Skeletal muscle tissue (tissue), 4 donors: ENCODE results near the gene LSR. TPM values are rescaled to one million over a fixed set of nuclear protein-coding genes. Genes with fewer than 3 reads are reported as not detected.

Source experiments
- H3K27ac ChIP-seq: one replicate; pipeline ENCODE4 v1.7.0; 2013; ENCODE audit warnings: mild to moderate bottlenecking, low read depth, low read length, inconsistent platforms
- H3K27me3 ChIP-seq, 3 donors: one replicate each; pipeline ENCODE4 v1.7.0; 2013; ENCODE audit warnings: low read length in 3 of 3; ENCODE audit not compliant: control insufficient read depth in 3 of 3, insufficient read depth in 3 of 3
- H3K36me3 ChIP-seq, 3 donors: one replicate each; pipeline ENCODE4 v1.7.0; 2013; ENCODE audit warnings: low read length in 3 of 3; ENCODE audit not compliant: control insufficient read depth in 3 of 3, insufficient read depth in 3 of 3
- H3K4me1 ChIP-seq, 3 donors: one replicate each; pipeline ENCODE4 v1.7.0; 2013; ENCODE audit warnings: low read length in 3 of 3, mild to moderate bottlenecking in 3 of 3; ENCODE audit not compliant: control insufficient read depth in 3 of 3, insufficient read depth in 3 of 3
- H3K4me3 ChIP-seq, 3 donors: one replicate each; pipeline ENCODE4 v1.7.0; 2013; ENCODE audit warnings: low read length in 3 of 3
- H3K9ac ChIP-seq, 3 donors: one replicate each; pipeline ENCODE4 v1.7.0; 2013; ENCODE audit warnings: low read length in 3 of 3, mild to moderate bottlenecking in 3 of 3, moderate library complexity in 2 of 3, low read depth in 1 of 3
- H3K9me3 ChIP-seq, 3 donors: one replicate each; pipeline ENCODE4 v1.7.0; 2013; ENCODE audit warnings: low read length in 3 of 3; ENCODE audit not compliant: control insufficient read depth in 3 of 3
- total RNA-seq: library from RNA; depleted of rRNA; stranded (reverse); fragments of >200 nt; gene quantifications from one replicate; pipeline ENCODE4 v1.2.3, GENCODE V29; 2014
- donor health status: Osteomylitis.

Gene LSR
- total RNA-seq, 1 donor from 2014 or later, result 0.52 TPM

DNA sequence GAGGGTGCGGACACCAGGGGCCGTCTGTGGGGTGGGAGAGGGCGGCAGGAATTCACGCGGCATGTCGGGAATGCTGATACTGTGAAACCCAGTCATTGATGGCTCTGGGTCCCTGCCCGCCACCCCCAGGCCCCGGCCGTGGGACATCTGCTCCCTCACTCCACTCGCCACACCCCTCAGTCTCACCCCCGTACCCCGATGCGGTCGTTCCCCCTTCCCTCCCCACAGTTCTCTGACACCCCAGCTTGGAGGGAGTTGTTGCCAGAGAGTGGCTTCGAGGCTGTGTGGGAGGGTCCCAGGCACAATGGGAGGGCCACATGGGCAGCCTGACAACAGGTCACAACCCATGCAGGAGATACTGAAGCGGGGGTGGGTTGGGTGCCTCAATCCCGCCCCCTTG, 45.0 kb downstream of the LSR start:
- Histone ChIP-seq H3K4me1 (no peaks in the 10 kb centered on the region), H3K27me3 (peaks cover 49 to 57% (median 52%) of the 10 kb centered on the region in 3 donors), H3K27ac (no peak overlapping the region), H3K9me3 (no peaks in the 10 kb centered on the region), H3K36me3 (no peaks in the 10 kb centered on the region), H3K4me3 (no peak overlapping the region), H3K9ac (no peak overlapping the region)

GRCh38 chr19:35294328-35294727, 45.5 kb downstream of the LSR start:
- no peaks in the 10 kb centered on the region for H3K4me1 ChIP-seq
- no peaks in the 10 kb centered on the region for H3K9me3 ChIP-seq
- H3K36me3 ChIP-seq, result no peaks in the 10 kb centered on the region
- peaks cover 52 to 61% (median 53%) of the 10 kb centered on the region in 3 donors for H3K27me3 ChIP-seq
- no peak overlapping the region for H3K4me3 ChIP-seq
- no peak overlapping the region for H3K9ac ChIP-seq
- no peak overlapping the region for H3K27ac ChIP-seq

DNA sequence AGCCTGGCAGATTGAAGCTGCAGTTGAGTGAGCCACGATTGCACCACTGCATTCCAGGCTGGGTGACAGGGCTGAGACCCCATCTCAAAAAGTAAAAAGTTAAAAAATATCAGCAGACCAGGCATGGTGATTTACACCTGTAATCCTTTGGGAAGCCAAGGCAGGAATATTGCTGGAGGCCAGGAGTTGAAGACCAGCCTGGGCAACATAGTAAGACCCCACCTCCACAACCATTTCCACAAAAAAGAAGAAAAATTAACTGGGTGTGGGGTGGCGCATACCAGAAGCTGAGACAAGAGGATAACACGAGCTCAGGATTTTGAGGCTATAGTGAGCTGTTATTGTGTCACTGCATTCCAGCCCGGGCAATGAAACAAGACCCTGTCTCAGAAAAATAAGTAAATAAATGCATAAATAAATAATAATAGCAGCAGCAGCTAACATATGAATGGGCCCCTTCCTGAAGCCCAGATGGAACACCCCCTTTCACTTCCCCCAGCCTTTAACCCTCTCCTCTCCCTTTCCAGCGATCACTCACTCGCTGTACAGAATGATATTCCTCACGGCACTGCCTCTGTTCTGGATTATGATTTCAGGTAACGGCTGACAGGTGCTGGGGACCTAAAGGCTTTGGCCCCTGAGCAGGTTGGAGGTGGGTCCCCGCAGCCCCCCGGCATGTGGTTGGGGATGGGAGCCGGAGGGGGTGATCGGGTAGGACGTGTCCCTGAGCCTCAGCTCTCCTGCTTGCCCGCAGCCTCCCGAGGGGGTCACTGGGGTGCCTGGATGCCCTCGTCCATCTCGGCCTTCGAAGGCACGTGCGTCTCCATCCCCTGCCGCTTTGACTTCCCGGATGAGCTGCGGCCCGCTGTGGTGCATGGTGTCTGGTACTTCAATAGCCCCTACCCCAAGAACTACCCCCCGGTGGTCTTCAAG, 46.3 kb downstream of the LSR start:
- Histone ChIP-seq H3K4me1 (no peaks in the 10 kb centered on the region), H3K9me3 (no peaks in the 10 kb centered on the region), H3K36me3 (no peaks in the 10 kb centered on the region), H3K27ac (no peak overlapping the region), H3K27me3 (peaks cover 54 to 66% (median 56%) of the 10 kb centered on the region in 3 donors), H3K9ac (no peak overlapping the region), H3K4me3 (no peak overlapping the region)

GRCh38 chr19:35295792-35296462, 47.1 kb downstream of the LSR start:
- Histone ChIP-seq H3K9ac (no peak overlapping the region), H3K4me3 (no peak overlapping the region), H3K9me3 (no peaks in the 10 kb centered on the region), H3K27ac (no peak overlapping the region), H3K36me3 (no peaks in the 10 kb centered on the region), H3K27me3 (peaks cover 58 to 72% (median 61%) of the 10 kb centered on the region in 3 donors), H3K4me1 (no peaks in the 10 kb centered on the region)

DNA sequence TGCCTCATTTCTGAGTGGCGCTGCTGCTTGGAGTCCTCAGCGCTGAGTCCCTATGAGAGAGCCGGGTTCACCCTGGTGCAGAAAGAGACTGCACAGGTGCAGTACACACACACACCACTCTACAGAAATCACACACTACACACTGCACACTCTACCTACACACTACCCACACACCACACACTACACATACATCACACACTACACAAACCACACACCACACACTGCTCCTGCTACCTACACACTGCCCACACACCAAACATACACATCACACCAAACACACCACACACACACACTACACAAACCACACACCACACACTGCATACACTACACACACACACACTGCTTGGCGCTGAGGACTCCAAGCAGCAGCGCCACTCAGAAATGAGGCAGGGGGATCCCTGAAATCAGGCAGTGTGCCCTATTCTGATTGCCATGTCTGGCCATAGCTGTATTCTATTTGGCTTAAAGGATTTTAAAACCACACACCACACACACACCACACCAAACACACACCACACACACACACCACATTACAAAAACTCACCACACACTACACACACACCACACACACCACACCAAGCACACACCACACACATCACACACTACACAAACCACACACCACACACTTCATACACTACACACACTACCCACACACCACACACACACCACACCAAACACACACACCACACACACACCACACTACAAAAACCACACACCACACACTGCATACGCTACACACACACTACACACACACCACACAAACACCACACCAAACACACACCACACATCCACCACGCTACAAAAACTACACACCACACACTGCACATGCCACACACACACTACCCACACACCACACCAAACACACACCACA, 48.1 kb downstream of the LSR start:
- Histone ChIP-seq H3K9me3 (no peaks in the 10 kb centered on the region), H3K9ac (no peak overlapping the region), H3K36me3 (no peaks in the 10 kb centered on the region), H3K27me3 (peaks cover 51 to 72% (median 61%) of the 10 kb centered on the region in 3 donors), H3K4me3 (no peak overlapping the region), H3K4me1 (no peaks in the 10 kb centered on the region), H3K27ac (no peak overlapping the region)

DNA sequence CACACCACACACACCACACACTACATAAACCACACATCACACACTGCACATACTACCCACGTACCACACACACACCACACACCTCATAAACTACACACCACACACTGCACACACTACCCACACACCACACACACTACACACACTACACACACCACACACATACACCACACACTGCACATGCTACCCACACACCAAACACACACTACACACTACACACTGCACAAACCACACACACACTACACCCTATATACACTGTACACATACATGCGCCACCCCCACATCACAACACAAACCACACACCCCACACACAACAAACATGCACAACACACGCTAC, 48.7 kb downstream of the LSR start:
- H3K4me3 ChIP-seq, result no peak overlapping the region

GRCh38 chr19:35297922-35298321, 49.1 kb downstream of the LSR start:
- Histone ChIP-seq H3K4me3 (no peak overlapping the region), H3K4me1 (no peaks in the 10 kb centered on the region), H3K9ac (no peak overlapping the region), H3K27ac (no peak overlapping the region), H3K27me3 (peaks cover 50 to 76% (median 63%) of the 10 kb centered on the region in 3 donors), H3K9me3 (no peaks in the 10 kb centered on the region), H3K36me3 (no peaks in the 10 kb centered on the region)

More for the DNA sequence above, 48.7 kb downstream of the LSR start:
- Histone ChIP-seq H3K36me3 (no peaks in the 10 kb centered on the region), H3K27me3 (peaks cover 51 to 78% (median 65%) of the 10 kb centered on the region in 3 donors), H3K9me3 (no peaks in the 10 kb centered on the region), H3K9ac (no peak overlapping the region), H3K27ac (no peak overlapping the region), H3K4me1 (no peaks in the 10 kb centered on the region)

DNA sequence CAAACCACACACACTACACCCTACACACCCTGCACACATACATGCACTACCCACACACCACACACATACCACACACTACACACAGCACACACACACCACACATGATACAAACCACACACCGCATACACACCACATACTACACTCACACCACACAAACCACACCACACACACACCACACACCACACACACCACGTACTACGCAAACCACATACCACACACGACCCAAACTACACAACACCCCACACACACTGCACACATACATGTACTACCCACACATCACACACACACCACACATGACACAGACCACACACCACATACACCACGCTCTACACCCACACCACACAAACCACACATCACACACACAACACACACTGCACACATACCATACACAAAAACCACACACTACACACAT, 49.8 kb downstream of the LSR start:
- H3K36me3 ChIP-seq, result no peaks in the 10 kb centered on the region

DNA sequence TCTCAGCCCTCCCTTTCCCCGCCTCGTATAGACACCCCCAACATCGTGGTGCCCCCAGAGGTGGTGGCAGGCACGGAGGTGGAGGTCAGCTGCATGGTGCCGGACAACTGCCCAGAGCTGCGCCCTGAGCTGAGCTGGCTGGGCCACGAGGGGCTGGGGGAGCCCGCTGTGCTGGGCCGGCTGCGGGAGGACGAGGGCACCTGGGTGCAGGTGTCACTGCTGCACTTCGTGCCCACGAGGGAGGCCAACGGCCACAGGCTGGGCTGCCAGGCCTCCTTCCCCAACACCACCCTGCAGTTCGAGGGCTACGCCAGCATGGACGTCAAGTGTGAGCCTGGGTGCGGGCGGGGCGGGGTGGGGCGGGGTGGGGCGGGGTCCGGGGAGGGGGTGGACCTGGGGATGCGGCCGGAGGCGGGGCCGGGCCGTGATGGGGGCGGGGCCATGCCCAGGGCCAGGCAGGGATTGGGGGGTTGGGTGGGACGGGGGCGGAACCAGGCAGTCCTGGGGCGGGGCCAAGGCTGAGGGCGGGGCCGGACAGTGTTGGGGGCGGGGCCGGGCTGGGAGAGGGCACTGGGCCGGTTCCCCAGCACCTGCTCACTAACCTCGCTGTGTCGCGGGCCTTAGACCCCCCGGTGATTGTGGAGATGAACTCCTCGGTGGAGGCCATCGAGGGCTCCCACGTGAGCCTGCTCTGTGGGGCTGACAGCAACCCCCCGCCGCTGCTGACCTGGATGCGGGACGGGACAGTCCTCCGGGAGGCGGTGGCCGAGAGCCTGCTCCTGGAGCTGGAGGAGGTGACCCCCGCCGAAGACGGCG, 50.9 kb downstream of the LSR start:
- Histone ChIP-seq H3K27me3 (peaks cover 42 to 73% (median 52%) of the 10 kb centered on the region in 3 donors), H3K9me3 (no peaks in the 10 kb centered on the region), H3K9ac (no peak overlapping the region), H3K27ac (no peak overlapping the region), H3K36me3 (no peaks in the 10 kb centered on the region), H3K4me3 (no peak overlapping the region), H3K4me1 (no peaks in the 10 kb centered on the region)

More for the DNA sequence above, 49.8 kb downstream of the LSR start:
- no peaks in the 10 kb centered on the region for H3K9me3 ChIP-seq
- H3K4me3 ChIP-seq, result no peak overlapping the region
- peaks cover 50 to 76% (median 57%) of the 10 kb centered on the region in 3 donors for H3K27me3 ChIP-seq
- no peaks in the 10 kb centered on the region for H3K4me1 ChIP-seq
- no peak overlapping the region for H3K9ac ChIP-seq
- H3K27ac ChIP-seq, result no peak overlapping the region
